Measurements from ENCODE around the gene AUTS2. TPM values are rescaled to one million over a fixed set of nuclear protein-coding genes. Genes with fewer than 3 reads are reported as not detected.

Gene AUTS2
- total and polyA plus RNA-seq, 2 experiments from 2014 or later, result 32.0 to 91.0 TPM

DNA sequence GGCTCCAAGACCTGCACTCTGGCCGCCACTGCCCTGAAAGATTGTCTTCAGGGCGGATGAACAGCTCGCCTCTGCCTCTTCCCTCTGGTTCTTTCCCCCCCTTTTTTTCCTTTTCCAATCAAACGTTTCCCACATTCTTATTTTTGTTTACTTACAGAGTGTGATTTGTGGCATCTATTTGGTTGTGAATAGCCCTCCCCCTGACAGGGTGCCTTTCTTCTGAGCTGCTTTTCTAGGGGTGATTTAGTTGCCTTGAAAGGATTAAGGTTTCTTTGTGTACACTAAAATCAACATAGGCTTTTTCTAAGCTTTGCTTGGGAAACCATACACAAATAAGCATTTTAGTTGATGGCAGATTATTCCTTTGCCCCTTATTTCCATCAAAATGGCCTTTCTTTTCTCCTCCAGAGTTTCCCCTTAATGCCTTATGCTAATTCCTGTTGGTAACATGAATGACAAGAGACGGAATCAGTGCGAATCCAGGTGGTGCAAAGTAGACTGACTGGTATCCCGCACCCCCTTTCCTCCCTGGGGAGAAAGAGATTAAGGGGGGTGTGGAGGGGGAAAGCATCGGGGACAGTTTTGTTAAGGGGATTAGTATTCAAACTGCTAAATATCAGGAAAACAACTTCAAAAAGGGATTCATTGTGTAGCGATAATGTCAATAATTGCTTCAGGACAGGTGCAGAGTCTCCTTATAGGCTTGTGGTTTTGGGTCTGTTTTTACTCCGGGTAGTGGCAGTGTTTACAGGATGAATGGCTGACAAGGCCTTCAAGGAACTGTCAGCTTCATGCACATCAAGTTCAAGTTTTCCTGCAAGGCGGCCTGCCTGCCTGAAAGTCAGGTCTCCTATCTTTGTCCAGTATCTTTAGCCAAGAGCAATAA is 1102.0 kb downstream of the AUTS2 start:
- peaks cover 48% of the 10 kb centered on the region for H3K36me3 Mint-ChIP-seq (ENCODE audit: low read depth)
- Histone ChIP-seq H3K79me2 (replicated peaks; ENCODE audit: insufficient read depth) (peaks cover 80% of the 10 kb centered on the region), H3K27me3 (ENCODE audit: insufficient read depth) (peaks cover 11% of the 10 kb centered on the region), H3K9me2 (ENCODE audit: insufficient read depth) (no peaks in the 10 kb centered on the region), H4K20me1 (replicated peaks; ENCODE audit: insufficient read depth) (peaks cover 18% of the 10 kb centered on the region), H3K36me3 (ENCODE audit: insufficient read depth) (no peaks in the 10 kb centered on the region), H3F3A (replicated peaks; ENCODE audit: low read depth) (0 out of 2 replicates have a peak, but pooled peaks cover 3% of the 10 kb centered on the region), H3K4me3 (peak overlapping the region; percentile 37), H3K4me2 (peak overlapping the region; percentile 75), H3K27ac (ENCODE audit: low read depth) (peak overlapping the region; percentile 56), H2AFZ (no peak overlapping the region), H3K4me1 (ENCODE audit: insufficient read depth) (peaks cover 72% of the 10 kb centered on the region)
- H3K27me3 Mint-ChIP-seq (ENCODE audit: insufficient read depth, low read depth, poor library complexity), result peaks cover 16% of the 10 kb centered on the region
- ATAC-seq (peak; percentile 68), DNase-seq (ENCODE audit: low spot score) (peak; percentile 72)
- TF ChIP-seq ZNF331 (CRISPR knock-in tag; IDR thresholded peaks at IDR 0.05; ENCODE audit: low read depth), result no peak
- peak; percentile 39; the same call in 1 of the 2 replicates for TF ChIP-seq ETS1 (IDR thresholded peaks at IDR 0.05)
- TF ChIP-seq, protein P1, sequence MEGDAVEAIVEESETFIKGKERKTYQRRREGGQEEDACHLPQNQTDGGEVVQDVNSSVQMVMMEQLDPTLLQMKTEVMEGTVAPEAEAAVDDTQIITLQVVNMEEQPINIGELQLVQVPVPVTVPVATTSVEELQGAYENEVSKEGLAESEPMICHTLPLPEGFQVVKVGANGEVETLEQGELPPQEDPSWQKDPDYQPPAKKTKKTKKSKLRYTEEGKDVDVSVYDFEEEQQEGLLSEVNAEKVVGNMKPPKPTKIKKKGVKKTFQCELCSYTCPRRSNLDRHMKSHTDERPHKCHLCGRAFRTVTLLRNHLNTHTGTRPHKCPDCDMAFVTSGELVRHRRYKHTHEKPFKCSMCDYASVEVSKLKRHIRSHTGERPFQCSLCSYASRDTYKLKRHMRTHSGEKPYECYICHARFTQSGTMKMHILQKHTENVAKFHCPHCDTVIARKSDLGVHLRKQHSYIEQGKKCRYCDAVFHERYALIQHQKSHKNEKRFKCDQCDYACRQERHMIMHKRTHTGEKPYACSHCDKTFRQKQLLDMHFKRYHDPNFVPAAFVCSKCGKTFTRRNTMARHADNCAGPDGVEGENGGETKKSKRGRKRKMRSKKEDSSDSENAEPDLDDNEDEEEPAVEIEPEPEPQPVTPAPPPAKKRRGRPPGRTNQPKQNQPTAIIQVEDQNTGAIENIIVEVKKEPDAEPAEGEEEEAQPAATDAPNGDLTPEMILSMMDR (conservative IDR thresholded peaks at IDR 0.05; ENCODE audit: low read depth in 2 of 2), result no peak
- TF ChIP-seq NANOG (IDR thresholded peaks at IDR 0.05; ENCODE audit: borderline replicate concordance), result peak; percentile 91
- TF ChIP-seq, protein P2, sequence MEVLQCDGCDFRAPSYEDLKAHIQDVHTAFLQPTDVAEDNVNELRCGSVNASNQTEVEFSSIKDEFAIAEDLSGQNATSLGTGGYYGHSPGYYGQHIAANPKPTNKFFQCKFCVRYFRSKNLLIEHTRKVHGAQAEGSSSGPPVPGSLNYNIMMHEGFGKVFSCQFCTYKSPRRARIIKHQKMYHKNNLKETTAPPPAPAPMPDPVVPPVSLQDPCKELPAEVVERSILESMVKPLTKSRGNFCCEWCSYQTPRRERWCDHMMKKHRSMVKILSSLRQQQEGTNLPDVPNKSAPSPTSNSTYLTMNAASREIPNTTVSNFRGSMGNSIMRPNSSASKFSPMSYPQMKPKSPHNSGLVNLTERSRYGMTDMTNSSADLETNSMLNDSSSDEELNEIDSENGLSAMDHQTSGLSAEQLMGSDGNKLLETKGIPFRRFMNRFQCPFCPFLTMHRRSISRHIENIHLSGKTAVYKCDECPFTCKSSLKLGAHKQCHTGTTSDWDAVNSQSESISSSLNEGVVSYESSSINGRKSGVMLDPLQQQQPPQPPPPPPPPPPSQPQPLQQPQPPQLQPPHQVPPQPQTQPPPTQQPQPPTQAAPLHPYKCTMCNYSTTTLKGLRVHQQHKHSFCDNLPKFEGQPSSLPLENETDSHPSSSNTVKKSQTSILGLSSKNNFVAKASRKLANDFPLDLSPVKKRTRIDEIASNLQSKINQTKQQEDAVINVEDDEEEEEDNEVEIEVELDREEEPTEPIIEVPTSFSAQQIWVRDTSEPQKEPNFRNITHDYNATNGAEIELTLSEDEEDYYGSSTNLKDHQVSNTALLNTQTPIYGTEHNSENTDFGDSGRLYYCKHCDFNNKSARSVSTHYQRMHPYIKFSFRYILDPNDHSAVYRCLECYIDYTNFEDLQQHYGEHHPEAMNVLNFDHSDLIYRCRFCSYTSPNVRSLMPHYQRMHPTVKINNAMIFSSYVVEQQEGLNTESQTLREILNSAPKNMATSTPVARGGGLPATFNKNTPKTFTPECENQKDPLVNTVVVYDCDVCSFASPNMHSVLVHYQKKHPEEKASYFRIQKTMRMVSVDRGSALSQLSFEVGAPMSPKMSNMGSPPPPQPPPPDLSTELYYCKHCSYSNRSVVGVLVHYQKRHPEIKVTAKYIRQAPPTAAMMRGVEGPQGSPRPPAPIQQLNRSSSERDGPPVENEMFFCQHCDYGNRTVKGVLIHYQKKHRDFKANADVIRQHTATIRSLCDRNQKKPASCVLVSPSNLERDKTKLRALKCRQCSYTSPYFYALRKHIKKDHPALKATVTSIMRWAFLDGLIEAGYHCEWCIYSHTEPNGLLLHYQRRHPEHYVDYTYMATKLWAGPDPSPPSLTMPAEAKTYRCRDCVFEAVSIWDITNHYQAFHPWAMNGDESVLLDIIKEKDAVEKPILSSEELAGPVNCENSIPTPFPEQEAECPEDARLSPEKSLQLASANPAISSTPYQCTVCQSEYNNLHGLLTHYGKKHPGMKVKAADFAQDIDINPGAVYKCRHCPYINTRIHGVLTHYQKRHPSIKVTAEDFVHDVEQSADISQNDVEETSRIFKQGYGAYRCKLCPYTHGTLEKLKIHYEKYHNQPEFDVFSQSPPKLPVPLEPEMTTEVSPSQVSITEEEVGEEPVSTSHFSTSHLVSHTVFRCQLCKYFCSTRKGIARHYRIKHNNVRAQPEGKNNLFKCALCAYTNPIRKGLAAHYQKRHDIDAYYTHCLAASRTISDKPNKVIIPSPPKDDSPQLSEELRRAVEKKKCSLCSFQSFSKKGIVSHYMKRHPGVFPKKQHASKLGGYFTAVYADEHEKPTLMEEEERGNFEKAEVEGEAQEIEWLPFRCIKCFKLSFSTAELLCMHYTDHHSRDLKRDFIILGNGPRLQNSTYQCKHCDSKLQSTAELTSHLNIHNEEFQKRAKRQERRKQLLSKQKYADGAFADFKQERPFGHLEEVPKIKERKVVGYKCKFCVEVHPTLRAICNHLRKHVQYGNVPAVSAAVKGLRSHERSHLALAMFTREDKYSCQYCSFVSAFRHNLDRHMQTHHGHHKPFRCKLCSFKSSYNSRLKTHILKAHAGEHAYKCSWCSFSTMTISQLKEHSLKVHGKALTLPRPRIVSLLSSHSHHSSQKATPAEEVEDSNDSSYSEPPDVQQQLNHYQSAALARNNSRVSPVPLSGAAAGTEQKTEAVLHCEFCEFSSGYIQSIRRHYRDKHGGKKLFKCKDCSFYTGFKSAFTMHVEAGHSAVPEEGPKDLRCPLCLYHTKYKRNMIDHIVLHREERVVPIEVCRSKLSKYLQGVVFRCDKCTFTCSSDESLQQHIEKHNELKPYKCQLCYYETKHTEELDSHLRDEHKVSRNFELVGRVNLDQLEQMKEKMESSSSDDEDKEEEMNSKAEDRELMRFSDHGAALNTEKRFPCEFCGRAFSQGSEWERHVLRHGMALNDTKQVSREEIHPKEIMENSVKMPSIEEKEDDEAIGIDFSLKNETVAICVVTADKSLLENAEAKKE (CRISPR knock-in tag; IDR thresholded peaks at IDR 0.05), result no peak
- TF ChIP-seq CREB1 (CRISPR knock-in tag; IDR thresholded peaks at IDR 0.05; ENCODE audit: low read depth), result peak; percentile 44; the same call in 1 of the 2 replicates
- H3K4me1 Mint-ChIP-seq, result peaks cover 19% of the 10 kb centered on the region
- H3K9me3 Mint-ChIP-seq, result peaks cover 3% of the 10 kb centered on the region; the same call in 1 of the 3 replicates
- no peak overlapping the region for H3K4me3 Mint-ChIP-seq
- no peak overlapping the region for H3K27ac Mint-ChIP-seq

All from GM23338 (cell line).